H9 (cell line): ENCODE data around the gene RAP1GAP2. TPM values are rescaled to one million over a fixed set of nuclear protein-coding genes. Genes with fewer than 3 reads are reported as not detected.

ENCODE experiments used
- DNase-seq: peaks from one replicate; pipeline ENCODE4 v3.0.0-alpha.2; 2017
- H2AFZ ChIP-seq: one replicate; pipeline ENCODE4 v1.6.1; 2013; ENCODE audit warnings: mild to moderate bottlenecking, low read length, control low read depth, moderate library complexity
- H2AK5ac ChIP-seq: 2 replicates; pipeline ENCODE4 v1.6.1; 2013; ENCODE audit warnings: low read length, control low read depth, mixed read lengths; ENCODE audit not compliant: insufficient read length
- H2BK120ac ChIP-seq: one replicate; pipeline ENCODE4 v1.6.1; 2013; ENCODE audit warnings: low read depth, mild to moderate bottlenecking, low read length, control low read depth, inconsistent platforms; ENCODE audit not compliant: poor library complexity, severe bottlenecking
- H2BK12ac ChIP-seq: 2 replicates; pipeline ENCODE4 v1.6.1; 2013; ENCODE audit warnings: low read length, control low read depth, mixed read lengths, low read depth; ENCODE audit not compliant: insufficient read length
- H2BK15ac ChIP-seq: 2 replicates; pipeline ENCODE4 v1.6.1; 2013; ENCODE audit warnings: low read depth, low read length, control low read depth
- H2BK20ac ChIP-seq: one replicate; pipeline ENCODE4 v1.6.1; 2013; ENCODE audit warnings: low read depth, mild to moderate bottlenecking, low read length, control low read depth, inconsistent platforms; ENCODE audit not compliant: poor library complexity, severe bottlenecking
- H2BK5ac ChIP-seq: 2 replicates; pipeline ENCODE4 v1.6.1; 2013; ENCODE audit warnings: low read length, control low read depth, mixed read lengths; ENCODE audit not compliant: insufficient read length
- H3K14ac ChIP-seq: 2 replicates; pipeline ENCODE4 v1.6.1; 2013; ENCODE audit warnings: low read length, control low read depth; ENCODE audit not compliant: insufficient read depth
- H3K18ac ChIP-seq: 2 replicates; pipeline ENCODE4 v1.6.1; 2013; ENCODE audit warnings: low read depth, mild to moderate bottlenecking, mixed read lengths, low read length, control low read depth; ENCODE audit not compliant: insufficient read length
- H3K23ac ChIP-seq: 2 replicates; pipeline ENCODE4 v1.6.1; 2013; ENCODE audit warnings: low read length, control low read depth, mixed read lengths, low read depth; ENCODE audit not compliant: insufficient read length
- H3K23me2 ChIP-seq: 2 replicates; pipeline ENCODE4 v1.6.1; 2013; ENCODE audit warnings: low read depth, mild to moderate bottlenecking, mixed read lengths, low read length, control low read depth; ENCODE audit not compliant: insufficient read length, poor library complexity, severe bottlenecking
- H3K27ac ChIP-seq: 2 replicates; pipeline ENCODE4 v1.5.1; 2013; ENCODE audit warnings: low read length, control low read depth, mixed read lengths, low read depth; ENCODE audit not compliant: insufficient read length
- H3K27me3 ChIP-seq: 2 replicates; pipeline ENCODE4 v1.6.1; 2013; ENCODE audit warnings: low read length, control low read depth, inconsistent platforms; ENCODE audit not compliant: insufficient read depth
- H3K4ac ChIP-seq: 2 replicates; pipeline ENCODE4 v1.6.1; 2013; ENCODE audit warnings: low read depth, mild to moderate bottlenecking, control low read depth, inconsistent platforms, low read length, moderate library complexity
- H3K4me1 ChIP-seq: 2 replicates; pipeline ENCODE4 v1.6.1; 2013; ENCODE audit warnings: low read length, control low read depth, inconsistent platforms; ENCODE audit not compliant: insufficient read depth
- H3K4me2 ChIP-seq: 2 replicates; pipeline ENCODE4 v1.6.1; 2013; ENCODE audit warnings: low read length, control low read depth, mixed read lengths; ENCODE audit not compliant: insufficient read length, insufficient read depth
- H3K56ac ChIP-seq: 2 replicates; pipeline ENCODE4 v1.6.1; 2013; ENCODE audit warnings: low read depth, mild to moderate bottlenecking, mixed read lengths, low read length, control low read depth; ENCODE audit not compliant: insufficient read length
- H3K79me1 ChIP-seq: 2 replicates; pipeline ENCODE4 v1.6.1; 2013; ENCODE audit warnings: low read depth, mild to moderate bottlenecking, moderate library complexity, low read length, control low read depth, inconsistent platforms; ENCODE audit not compliant: insufficient read depth, poor library complexity, severe bottlenecking
- H3K79me2 ChIP-seq: 2 replicates; pipeline ENCODE4 v1.6.1; 2013; ENCODE audit warnings: low read length, control low read depth, inconsistent platforms; ENCODE audit not compliant: insufficient read depth
- H3K9ac ChIP-seq: 2 replicates; pipeline ENCODE4 v1.6.1; 2013; ENCODE audit warnings: low read length, control low read depth, mixed read lengths; ENCODE audit not compliant: insufficient read length; ENCODE audit errors: extremely low read depth
- H3K9me3 ChIP-seq: one replicate; pipeline ENCODE4 v1.6.1; 2013; ENCODE audit warnings: low read depth, low read length, inconsistent platforms; ENCODE audit not compliant: control insufficient read depth
- H3T11ph ChIP-seq: one replicate; pipeline ENCODE4 v1.6.1; 2013; ENCODE audit warnings: mild to moderate bottlenecking, low read length, control low read depth, inconsistent platforms
- H4K20me1 ChIP-seq: one replicate; pipeline ENCODE4 v1.6.1; 2013; ENCODE audit not compliant: control insufficient read depth, insufficient read length, insufficient read depth
- H4K5ac ChIP-seq: 2 replicates; pipeline ENCODE4 v1.6.1; 2013; ENCODE audit warnings: low read depth, mild to moderate bottlenecking, mixed read lengths, low read length, control low read depth; ENCODE audit not compliant: insufficient read length
- H4K8ac ChIP-seq: replicated peaks from 2 replicates; pipeline ENCODE4 v1.6.1; 2013; ENCODE audit warnings: low read length, control low read depth, mixed read lengths, low read depth; ENCODE audit not compliant: insufficient read length
- H4K91ac ChIP-seq: 2 replicates; pipeline ENCODE4 v1.6.1; 2013; ENCODE audit warnings: low read depth, mild to moderate bottlenecking, moderate library complexity, mixed read lengths, low read length, control low read depth; ENCODE audit not compliant: insufficient read length
- H3K27ac Mint-ChIP-seq, 3 experiments: 2 replicates in 2 of 3; 3 replicates in 1 of 3; pipeline ENCODE4 v1.8.0; 2020 to 2021; ENCODE audit warnings: mixed read lengths in 3 of 3, mild to moderate bottlenecking in 1 of 3, moderate library complexity in 1 of 3
- H3K27me3 Mint-ChIP-seq: 2 replicates; pipeline ENCODE4 v1.8.0; 2021; ENCODE audit warnings: low read depth, mild to moderate bottlenecking, moderate library complexity, mixed read lengths
- H3K36me3 Mint-ChIP-seq, 3 experiments: 2 replicates in 2 of 3; 3 replicates in 1 of 3; pipeline ENCODE4 v1.8.0; 2020 to 2021; ENCODE audit warnings: low read depth in 3 of 3, mixed read lengths in 3 of 3; ENCODE audit not compliant: insufficient read depth in 1 of 3
- H3K4me1 Mint-ChIP-seq, 2 experiments: 2 replicates each; pipeline ENCODE4 v1.8.0; 2020; ENCODE audit warnings: mixed read lengths in 2 of 2
- H3K4me3 Mint-ChIP-seq, 2 experiments: 2 replicates in 1 of 2; 3 replicates in 1 of 2; pipeline ENCODE4 v1.8.0; 2020 to 2021; ENCODE audit warnings: mild to moderate bottlenecking in 2 of 2, mixed read lengths in 2 of 2, moderate library complexity in 1 of 2
- H3K9me3 Mint-ChIP-seq, 2 experiments: 2 replicates in 1 of 2; 3 replicates in 1 of 2; pipeline ENCODE4 v1.8.0; 2020; ENCODE audit warnings: mild to moderate bottlenecking in 2 of 2, mixed read lengths in 2 of 2, moderate library complexity in 1 of 2
- WGBS: extraction: QIAGEN DNeasy Blood & Tissue Kit; methylation state at CpG from one replicate; pipeline ENCODE4 v1.1.7; 2013; ENCODE audit warnings: missing lambda C conversion rate, low lambda C conversion rate, mixed read lengths; ENCODE audit not compliant: insufficient read length; ENCODE audit errors: extremely low coverage; 5-methylcytosine and 5-hydroxymethylcytosine counted together
- total RNA-seq: library from RNA; stranded (reverse); gene quantifications from 2 replicates; pipeline ENCODE4 v1.2.1, GENCODE V29; 2021
- TF ChIP-seq, protein P1 (sequence below): fragments of 200-600 bp; sonication (generic); conservative IDR thresholded peaks from 3 replicates; pipeline ENCODE4 v1.8.0; 2021; ENCODE audit warnings: antibody characterized with exemption, mild to moderate bottlenecking

The RAP1GAP2 gene
- total RNA-seq, 1 experiment from 2014 or later = 33.8 TPM

DNA sequence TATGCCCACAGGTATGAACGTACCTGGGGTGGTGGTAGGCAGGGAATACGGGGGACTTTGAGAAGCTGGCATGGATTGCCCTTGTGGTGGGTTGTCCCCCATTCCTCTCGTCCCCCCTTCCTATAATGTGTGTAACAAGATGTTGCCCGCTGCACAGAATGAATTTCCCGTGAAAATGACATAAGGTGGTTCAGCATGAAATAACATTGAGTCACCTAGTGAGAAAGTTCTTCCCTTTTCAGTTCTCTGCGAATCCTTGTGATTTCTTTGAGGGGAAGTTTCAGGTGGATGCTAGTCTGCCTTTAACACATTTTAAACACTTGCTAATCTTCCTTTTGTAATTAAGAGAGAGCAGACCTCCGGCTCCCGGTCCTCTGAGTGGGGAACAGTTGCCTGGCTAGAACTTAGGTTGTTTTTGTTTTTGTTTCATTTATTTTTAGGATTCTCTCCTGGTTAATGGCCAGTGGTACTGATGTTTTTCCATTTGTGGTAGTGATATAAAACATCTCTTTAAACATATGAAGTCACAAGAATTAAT lies 58.9 kb downstream of the RAP1GAP2 start:
- Mint-ChIP-seq H3K9me3 (no peaks in the 10 kb centered on the region; a peak in 1 of 5 replicates), H3K4me3 (peak overlapping the region; percentile 83 to 92), H3K36me3 (peaks cover 3 to 9% (median 9%) of the 10 kb centered on the region in 3 experiments; a peak in 5 of 7 replicates), H3K4me1 (peaks cover 41% of the 10 kb centered on the region in 2 experiments), H3K27ac (peak overlapping the region in 1 of 3 experiments; percentile 66; a peak in 2 of 7 replicates), H3K27me3 (peaks cover 9% of the 10 kb centered on the region)
- Histone ChIP-seq H3K4ac (no peak overlapping the region), H2BK15ac (no peak overlapping the region), H2AFZ (no peak overlapping the region), H3K4me2 (peak overlapping the region; percentile 92), H4K5ac (no peak overlapping the region), H3K27ac (no peak overlapping the region), H3K9me3 (no peaks in the 10 kb centered on the region), H3K9ac (peak overlapping the region; percentile 1), H3K79me1 (peaks cover 9% of the 10 kb centered on the region), H2BK120ac (no peak overlapping the region), H3K56ac (no peak overlapping the region), H4K20me1 (no peaks in the 10 kb centered on the region), H3K23me2 (peaks cover 16% of the 10 kb centered on the region), H3K27me3 (no peaks in the 10 kb centered on the region; the same call in 1 of the 2 replicates), H2BK20ac (no peak overlapping the region), H3T11ph (no peak overlapping the region), H3K4me1 (peaks cover 6% of the 10 kb centered on the region; the same call in 1 of the 2 replicates), H2AK5ac (no peak overlapping the region), H3K18ac (no peak overlapping the region), H3K14ac (no peak overlapping the region), H4K91ac (no peak overlapping the region), H3K23ac (no peak overlapping the region), H4K8ac (no peak overlapping the region), H2BK12ac (no peak overlapping the region), H2BK5ac (no peak overlapping the region), H3K79me2 (peaks cover 28% of the 10 kb centered on the region; the same call in 1 of the 2 replicates)
- TF ChIP-seq, protein P1, sequence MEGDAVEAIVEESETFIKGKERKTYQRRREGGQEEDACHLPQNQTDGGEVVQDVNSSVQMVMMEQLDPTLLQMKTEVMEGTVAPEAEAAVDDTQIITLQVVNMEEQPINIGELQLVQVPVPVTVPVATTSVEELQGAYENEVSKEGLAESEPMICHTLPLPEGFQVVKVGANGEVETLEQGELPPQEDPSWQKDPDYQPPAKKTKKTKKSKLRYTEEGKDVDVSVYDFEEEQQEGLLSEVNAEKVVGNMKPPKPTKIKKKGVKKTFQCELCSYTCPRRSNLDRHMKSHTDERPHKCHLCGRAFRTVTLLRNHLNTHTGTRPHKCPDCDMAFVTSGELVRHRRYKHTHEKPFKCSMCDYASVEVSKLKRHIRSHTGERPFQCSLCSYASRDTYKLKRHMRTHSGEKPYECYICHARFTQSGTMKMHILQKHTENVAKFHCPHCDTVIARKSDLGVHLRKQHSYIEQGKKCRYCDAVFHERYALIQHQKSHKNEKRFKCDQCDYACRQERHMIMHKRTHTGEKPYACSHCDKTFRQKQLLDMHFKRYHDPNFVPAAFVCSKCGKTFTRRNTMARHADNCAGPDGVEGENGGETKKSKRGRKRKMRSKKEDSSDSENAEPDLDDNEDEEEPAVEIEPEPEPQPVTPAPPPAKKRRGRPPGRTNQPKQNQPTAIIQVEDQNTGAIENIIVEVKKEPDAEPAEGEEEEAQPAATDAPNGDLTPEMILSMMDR = no peak
- WGBS = no CpG with 5 or more reads among the region's 8 CpGs
- no peak for DNase-seq
